ENCODE results near the gene PACSIN3. TPM values are rescaled to one million over a fixed set of nuclear protein-coding genes. Genes with fewer than 3 reads are reported as not detected.

Gene PACSIN3
- polyA plus RNA-seq, 1 experiment = 15.3 TPM

DNA sequence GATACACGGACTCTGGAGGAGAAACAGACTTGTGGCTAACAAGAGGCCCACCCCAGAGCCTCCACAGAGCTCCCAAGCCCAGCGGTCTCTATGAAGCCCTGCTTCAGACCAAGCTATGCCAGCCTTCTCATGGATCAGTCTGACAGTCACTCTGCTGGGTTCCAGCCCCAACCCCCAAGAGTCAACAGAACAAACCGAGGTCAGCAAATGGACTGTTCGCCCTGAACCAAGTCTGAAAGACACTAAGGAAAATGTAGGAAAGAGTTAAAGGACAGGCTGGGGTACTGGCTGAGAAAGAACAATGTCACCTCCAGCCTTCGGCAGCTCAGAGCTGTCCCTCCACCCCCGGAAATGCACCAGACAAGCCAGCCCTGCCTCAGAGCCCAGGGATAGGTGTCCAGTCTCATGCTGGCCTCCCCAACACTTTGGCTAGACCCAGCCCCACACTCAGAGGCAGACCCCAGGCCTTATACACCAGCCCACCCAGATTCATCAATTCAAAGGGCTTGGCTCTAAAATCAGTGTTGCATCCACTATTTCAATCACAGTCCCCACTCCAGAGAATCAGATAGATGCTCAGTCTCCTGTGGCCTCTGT, 13.4 kb downstream of the PACSIN3 start:
- H3K27ac ChIP-seq (ENCODE audit: low read depth, low read length) = no peak overlapping the region
- ChIA-PET CTCF (interaction anchor here (2.7 kb wide), 1 partner anchor 182 kb away, joined by 9 read pairs; no protein-coding TSS in a partner anchor), POLR2A (interaction anchor here (1.1 to 1.3 kb wide), 2 partner anchors 10 to 42 kb away, joined by 5 to 6 read pairs; partner anchors contain the start of gene DDB2)
- DNase-seq (ENCODE audit: low read depth, low spot score) = no peak
- TF ChIP-seq, protein P1, sequence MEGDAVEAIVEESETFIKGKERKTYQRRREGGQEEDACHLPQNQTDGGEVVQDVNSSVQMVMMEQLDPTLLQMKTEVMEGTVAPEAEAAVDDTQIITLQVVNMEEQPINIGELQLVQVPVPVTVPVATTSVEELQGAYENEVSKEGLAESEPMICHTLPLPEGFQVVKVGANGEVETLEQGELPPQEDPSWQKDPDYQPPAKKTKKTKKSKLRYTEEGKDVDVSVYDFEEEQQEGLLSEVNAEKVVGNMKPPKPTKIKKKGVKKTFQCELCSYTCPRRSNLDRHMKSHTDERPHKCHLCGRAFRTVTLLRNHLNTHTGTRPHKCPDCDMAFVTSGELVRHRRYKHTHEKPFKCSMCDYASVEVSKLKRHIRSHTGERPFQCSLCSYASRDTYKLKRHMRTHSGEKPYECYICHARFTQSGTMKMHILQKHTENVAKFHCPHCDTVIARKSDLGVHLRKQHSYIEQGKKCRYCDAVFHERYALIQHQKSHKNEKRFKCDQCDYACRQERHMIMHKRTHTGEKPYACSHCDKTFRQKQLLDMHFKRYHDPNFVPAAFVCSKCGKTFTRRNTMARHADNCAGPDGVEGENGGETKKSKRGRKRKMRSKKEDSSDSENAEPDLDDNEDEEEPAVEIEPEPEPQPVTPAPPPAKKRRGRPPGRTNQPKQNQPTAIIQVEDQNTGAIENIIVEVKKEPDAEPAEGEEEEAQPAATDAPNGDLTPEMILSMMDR (IDR thresholded peaks at IDR 0.05; ENCODE audit: low read depth, low read length) = no peak
- no peaks in the 10 kb centered on the region; the same call in 1 of the 2 replicates for H3K9me3 ChIP-seq (ENCODE audit: control insufficient read depth, insufficient read depth, low read length)
- no peak overlapping the region for H3K4me3 ChIP-seq (ENCODE audit: low read depth, low read length)
- no peaks in the 10 kb centered on the region for H3K27me3 ChIP-seq (ENCODE audit: control insufficient read depth, insufficient read depth, low read length)

DNA sequence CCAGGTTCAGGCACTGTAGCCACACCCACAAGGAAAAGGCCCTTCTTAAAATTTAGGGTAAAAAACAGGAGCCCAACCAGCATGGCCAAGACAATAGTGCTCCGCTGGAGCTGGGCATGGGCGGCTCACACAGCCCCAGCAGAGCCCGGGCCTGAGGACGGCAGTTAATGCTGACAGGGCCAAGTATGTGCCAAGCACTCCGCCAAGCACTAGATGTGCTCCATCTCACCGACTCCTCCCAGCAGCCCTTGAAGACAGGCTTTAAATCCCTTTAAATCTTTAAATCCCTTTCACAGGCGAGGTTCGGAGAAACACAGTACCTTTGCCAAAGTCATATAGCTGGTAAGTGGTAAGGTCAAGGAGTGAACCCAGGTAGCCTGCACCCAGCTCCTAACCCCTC, 14.4 kb downstream of the PACSIN3 start:
- ChIA-PET POLR2A (interaction anchor here (0.5 kb wide), 1 partner anchor 64 kb away, joined by 4 read pairs; no protein-coding TSS in a partner anchor), CTCF (interaction anchor here (1.7 to 2.7 kb wide), 2 partner anchors 10 to 183 kb away, joined by 8 to 9 read pairs; no protein-coding TSS in a partner anchor)
- Histone ChIP-seq H3K27ac (ENCODE audit: low read depth, low read length) (no peak overlapping the region), H3K9me3 (ENCODE audit: control insufficient read depth, insufficient read depth, low read length) (no peaks in the 10 kb centered on the region; the same call in 1 of the 2 replicates), H3K27me3 (ENCODE audit: control insufficient read depth, insufficient read depth, low read length) (no peaks in the 10 kb centered on the region), H3K4me3 (ENCODE audit: low read depth, low read length) (no peak overlapping the region)
- TF ChIP-seq, protein P1 (IDR thresholded peaks at IDR 0.05; ENCODE audit: low read depth, low read length) = no peak
- DNase-seq (ENCODE audit: low read depth, low spot score) = no peak

DNA sequence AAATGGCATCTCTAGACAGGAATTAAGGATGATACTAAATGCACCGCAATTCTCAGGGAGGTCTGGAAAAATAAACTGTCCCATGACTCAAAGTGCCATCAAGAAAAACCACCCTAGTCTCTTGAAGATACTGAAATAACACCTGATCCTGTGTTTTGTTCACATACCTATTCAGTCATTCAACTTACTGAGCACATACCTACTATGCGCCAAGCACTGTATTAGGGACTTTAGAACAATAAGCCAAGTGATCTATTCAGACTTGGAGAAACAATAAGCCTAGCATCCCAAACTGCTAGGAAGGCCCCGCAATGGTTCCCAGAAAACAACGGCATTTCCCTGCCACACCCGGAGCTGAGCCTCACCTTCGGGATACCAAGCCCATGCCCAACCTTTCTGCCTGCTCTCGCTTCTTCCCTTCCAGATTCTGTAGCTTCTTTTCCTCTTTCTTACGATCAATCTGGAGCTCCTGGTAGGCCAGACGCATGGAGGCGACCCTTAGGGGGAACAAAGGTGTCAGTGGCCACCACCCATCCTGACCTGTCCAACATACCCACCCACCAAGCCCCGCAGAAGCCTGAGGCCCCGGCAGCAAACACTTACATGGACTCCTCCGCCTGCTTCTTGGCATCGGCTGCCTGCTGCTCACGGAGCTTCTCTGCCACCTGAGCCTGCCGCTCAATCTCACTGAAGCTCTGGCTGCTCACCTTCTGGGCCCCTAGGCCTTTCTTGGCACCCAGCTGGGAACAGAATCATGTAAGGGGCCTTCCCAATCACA, 15.0 kb downstream of the PACSIN3 start:
- CTCF ChIA-PET = interaction anchor here (1.7 to 2.7 kb wide), 2 partner anchors 10 to 184 kb away, joined by 8 to 9 read pairs; no protein-coding TSS in a partner anchor
- TF ChIP-seq, protein P1 (IDR thresholded peaks at IDR 0.05; ENCODE audit: low read depth, low read length) = no peak
- Histone ChIP-seq H3K4me3 (ENCODE audit: low read depth, low read length) (no peak overlapping the region), H3K27ac (ENCODE audit: low read depth, low read length) (no peak overlapping the region), H3K9me3 (ENCODE audit: control insufficient read depth, insufficient read depth, low read length) (no peaks in the 10 kb centered on the region; the same call in 1 of the 2 replicates), H3K27me3 (ENCODE audit: control insufficient read depth, insufficient read depth, low read length) (no peaks in the 10 kb centered on the region)
- no peak for DNase-seq (ENCODE audit: low read depth, low spot score)
- POLR2A ChIA-PET = no interaction called here

DNA sequence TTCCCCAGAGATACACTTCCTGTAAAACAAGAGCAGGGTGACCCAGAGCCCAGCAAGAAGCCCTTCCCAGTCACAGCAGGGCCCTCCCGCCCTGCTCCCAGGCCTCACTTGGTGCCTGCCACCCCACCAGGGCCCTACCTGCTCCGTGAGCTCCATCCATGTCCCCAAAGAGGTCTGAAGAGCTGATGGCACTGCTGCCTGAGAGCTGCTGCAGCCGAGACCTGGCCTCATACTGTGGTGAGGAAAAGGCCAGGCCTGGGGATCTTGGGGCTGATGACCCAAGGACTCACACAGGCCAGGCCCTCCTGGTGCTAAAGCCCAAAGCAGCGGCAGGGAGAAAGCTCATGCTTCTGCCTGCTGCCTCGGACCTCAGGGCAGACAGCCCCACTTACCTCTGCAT, 19.9 kb downstream of the PACSIN3 start:
- no peak overlapping the region for H3K4me3 ChIP-seq (ENCODE audit: low read depth, low read length)
- DNase-seq (ENCODE audit: low read depth, low spot score) = no peak
- ChIA-PET CTCF (no interaction called here), POLR2A (no interaction called here)
- TF ChIP-seq, protein P1 (IDR thresholded peaks at IDR 0.05; ENCODE audit: low read depth, low read length) = no peak
- no peaks in the 10 kb centered on the region for H3K9me3 ChIP-seq (ENCODE audit: control insufficient read depth, insufficient read depth, low read length)
- H3K27ac ChIP-seq (ENCODE audit: low read depth, low read length) = no peak overlapping the region
- no peaks in the 10 kb centered on the region for H3K27me3 ChIP-seq (ENCODE audit: control insufficient read depth, insufficient read depth, low read length)

All from AG04450 (cell line).